Lung (tissue), 12 donors: ENCODE results near the gene RINL. TPM values are rescaled to one million over a fixed set of nuclear protein-coding genes. Genes with fewer than 3 reads are reported as not detected.
A peak's percentile ranks its signal among the peaks of the same experiment; 100 is the strongest.

Experiments
- ATAC-seq: fragments of 200-7000 bp; cut with Tn5 transposase; one replicate; pipeline ENCODE4 v1.9.1; 2020; ENCODE audit warnings: moderate number of reproducible peaks; ENCODE audit not compliant: insufficient read depth, low FRiP score
- DNase-seq, 3 donors: peaks; one replicate each; pipeline ENCODE4 v3.0.0-alpha.2; 2013 to 2017
- H3K27ac ChIP-seq, 2 donors: one replicate each; pipeline ENCODE4 v1.5.1; 2013; ENCODE audit warnings: mild to moderate bottlenecking in 2 of 2, moderate library complexity in 2 of 2, control low read depth in 1 of 2, inconsistent platforms in 1 of 2, low read depth in 1 of 2, low read length in 1 of 2
- H3K27me3 ChIP-seq, 3 donors: one replicate each; pipeline ENCODE4 v1.5.1; 2013; ENCODE audit warnings: low read length in 2 of 3; ENCODE audit not compliant: control insufficient read depth in 3 of 3, insufficient read depth in 3 of 3
- H3K36me3 ChIP-seq, 4 donors: one replicate each; pipeline ENCODE4 v1.5.1; 2013; ENCODE audit warnings: low read length in 4 of 4, mild to moderate bottlenecking in 1 of 4, moderate library complexity in 1 of 4; ENCODE audit not compliant: control insufficient read depth in 4 of 4, insufficient read depth in 4 of 4
- H3K4me1 ChIP-seq, 5 donors: one replicate each; pipeline ENCODE4 v1.5.1; 2013; ENCODE audit warnings: low read length in 5 of 5, mild to moderate bottlenecking in 2 of 5, moderate library complexity in 1 of 5; ENCODE audit not compliant: control insufficient read depth in 5 of 5, insufficient read depth in 5 of 5
- H3K4me3 ChIP-seq: one replicate; pipeline ENCODE4 v1.5.1; 2013; ENCODE audit warnings: mild to moderate bottlenecking, control low read depth, moderate library complexity
- H3K9ac ChIP-seq, 2 donors: one replicate each; pipeline ENCODE4 v1.5.1; 2013; ENCODE audit warnings: low read length in 2 of 2, control low read depth in 1 of 2; ENCODE audit not compliant: insufficient read depth in 1 of 2
- H3K9me3 ChIP-seq, 4 donors: one replicate each; pipeline ENCODE4 v1.5.1; 2013; ENCODE audit warnings: low read length in 3 of 4, mild to moderate bottlenecking in 1 of 4, moderate library complexity in 1 of 4; ENCODE audit not compliant: control insufficient read depth in 4 of 4, insufficient read depth in 3 of 4
- CTCF ChIP-seq: IDR thresholded peaks from 2 replicates; pipeline ENCODE4 v1.5.1; 2012; ENCODE audit warnings: mild to moderate bottlenecking; ENCODE audit errors: control extremely low read depth, extremely low read depth
- WGBS, 2 donors: extraction: QIAGEN DNeasy Blood & Tissue Kit; methylation state at CpG; one replicate each; pipeline ENCODE4 v1.1.7; 2013; 5-methylcytosine and 5-hydroxymethylcytosine counted together
- polyA plus RNA-seq, 2 donors: library from polyadenylated mRNA; stranded (reverse); fragments of 200-250 nt; gene quantifications; one replicate each; pipeline ENCODE4 v1.2.1, GENCODE V29; 2013
- total RNA-seq, 2 donors: library from RNA; depleted of rRNA in 1 of 2; stranded (reverse); fragments of >200 nt in 1 of 2; gene quantifications; one replicate each; pipeline ENCODE4 v1.2.1, GENCODE V29; 2014 to 2021
- donor health status: control.
- donor health status: control.
- donor health status: Bipolar disorder and iron deficiency.
- donor health status: healthy.
- donor health status: DM: yes; HTN: yes; CAD: no.

The RINL gene
- total and polyA plus RNA-seq, 4 donors, result 7.0 to 24.0 (median 15.4) TPM

DNA sequence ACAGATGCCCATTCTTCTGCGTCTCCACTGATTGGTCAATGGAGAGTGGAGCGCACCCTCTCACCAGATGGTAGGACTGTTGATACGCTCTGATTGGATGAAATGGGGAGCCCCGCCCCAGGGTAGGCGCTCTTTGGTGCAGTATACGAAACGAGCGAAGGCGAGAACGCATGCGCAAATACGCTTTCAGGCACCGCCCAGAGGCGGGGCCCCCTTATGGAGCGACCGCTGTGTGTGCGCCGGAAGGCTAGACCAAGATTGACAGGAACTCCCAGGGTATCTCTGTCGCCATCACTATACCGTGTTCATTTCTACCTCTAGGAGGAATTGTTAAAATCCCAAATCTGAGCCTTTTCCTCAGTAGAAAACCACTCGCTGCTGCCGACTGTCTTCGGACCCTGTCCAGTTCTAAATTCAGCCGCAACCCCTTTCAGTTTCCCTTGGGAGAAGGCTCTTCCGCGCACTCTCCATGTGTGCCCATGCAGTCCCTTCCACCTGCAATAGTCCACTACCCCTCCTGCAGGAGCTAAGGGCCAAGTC lies 27.6 kb downstream of the RINL start:
- WGBS, 2 donors, result 0% methylated on average over 26 of the region's 26 CpGs
- Histone ChIP-seq H3K9me3 (no peaks in the 10 kb centered on the region), H3K4me3 (peak overlapping the region; percentile 62), H3K27me3 (no peaks in the 10 kb centered on the region), H3K36me3 (peaks cover 14 to 23% (median 19%) of the 10 kb centered on the region in 4 donors), H3K4me1 (peaks cover 4 to 33% (median 9%) of the 10 kb centered on the region in 5 donors), H3K27ac (peak overlapping the region; percentile 97 to 98), H3K9ac (peak overlapping the region; percentile 82 to 98)
- no peak for TF ChIP-seq CTCF
- ATAC-seq (peak; percentile 83), DNase-seq (peak; percentile 100)

DNA sequence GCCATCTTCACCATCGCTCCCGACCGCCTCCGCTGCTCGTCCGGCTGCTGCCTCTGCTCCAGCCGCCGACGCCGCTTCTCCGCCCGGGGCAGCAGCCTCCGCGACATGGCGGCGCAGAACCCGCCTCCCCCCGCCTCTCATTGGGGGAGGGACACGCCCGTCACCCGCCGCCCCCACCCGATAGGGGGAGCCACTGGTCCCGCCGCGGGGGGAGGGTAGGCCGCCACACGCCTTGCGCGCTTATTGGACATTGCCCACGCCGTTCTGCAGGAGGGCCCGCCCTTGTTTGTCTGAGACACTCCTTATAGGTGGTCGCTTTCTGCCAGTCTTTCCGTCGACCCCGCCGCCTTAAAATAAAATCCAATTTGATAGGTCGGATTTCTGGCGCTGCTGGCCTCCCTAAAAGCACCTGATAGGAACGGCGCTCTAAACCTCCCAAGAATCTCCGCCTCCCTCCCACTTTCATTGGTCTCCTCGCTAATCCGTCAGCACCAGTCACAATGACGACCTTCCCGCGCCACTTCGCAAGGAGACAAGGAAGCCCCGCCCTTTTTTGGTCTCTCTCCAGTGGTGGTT lies 28.1 kb downstream of the RINL start, which contains the start of gene HNRNPL:
Gene HNRNPL (minus strand): TSS at position 127 of the 576 bp plus-strand sequence. CDS start 20 bp downstream, at position 107.
- peaks cover 20 to 27% (median 24%) of the 10 kb centered on the region in 4 donors for H3K36me3 ChIP-seq
- peak; percentile 83 for ATAC-seq
- H3K4me1 ChIP-seq, result peaks cover 4 to 33% (median 9%) of the 10 kb centered on the region in 5 donors
- no peaks in the 10 kb centered on the region for H3K27me3 ChIP-seq
- H3K9ac ChIP-seq, result peak within 1 kb of the TSS; percentile 82 to 98
- no peak for DNase-seq
- peak within 1 kb of the TSS; percentile 99 to 100 for H3K27ac ChIP-seq
- no peaks in the 10 kb centered on the region for H3K9me3 ChIP-seq
- TF ChIP-seq CTCF, result peak; percentile 10
- WGBS, 2 donors, result 1% methylated on average over 47 to 50 of the region's 50 CpGs
- peak within 1 kb of the TSS; percentile 85 for H3K4me3 ChIP-seq

DNA sequence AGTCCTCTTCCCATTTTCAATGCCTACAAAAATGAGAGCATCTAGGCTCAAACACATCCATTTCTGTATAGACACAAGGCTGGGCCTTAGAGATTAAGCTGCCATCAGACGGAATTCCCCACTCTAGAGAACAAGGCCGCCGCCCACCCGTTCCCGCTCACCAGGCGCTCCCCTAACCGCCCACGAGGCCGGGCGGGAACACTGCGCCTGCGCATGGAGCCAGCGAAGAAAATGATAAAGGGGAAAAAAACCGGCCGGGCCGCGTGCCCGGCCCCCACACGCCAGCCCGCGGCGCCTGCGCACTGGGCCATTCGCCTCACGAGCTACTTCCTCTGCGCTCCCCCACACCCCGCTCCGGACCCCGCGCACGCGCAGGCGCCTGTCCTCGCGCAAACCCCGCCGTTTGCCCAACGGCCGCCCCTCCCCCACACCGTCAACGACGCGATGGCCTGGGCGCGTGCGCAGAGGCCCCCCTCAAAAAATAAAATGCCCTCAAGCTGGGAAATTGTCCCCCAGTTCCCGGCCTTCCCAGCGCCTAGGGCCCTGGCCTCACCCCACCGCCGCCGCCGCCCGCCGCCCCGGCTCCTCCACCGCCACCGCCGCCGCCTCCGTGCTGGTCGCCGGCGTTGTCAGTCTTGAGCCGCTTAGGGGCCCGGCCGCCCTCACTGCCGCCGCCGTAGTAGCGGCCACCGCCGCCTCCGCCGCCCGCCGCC lies 28.8 kb downstream of the RINL start:
- Histone ChIP-seq H3K36me3 (peaks cover 26 to 31% (median 28%) of the 10 kb centered on the region in 4 donors), H3K27me3 (no peaks in the 10 kb centered on the region), H3K9ac (peak overlapping the region; percentile 72 to 76), H3K9me3 (no peaks in the 10 kb centered on the region), H3K4me1 (peaks cover 4 to 33% (median 9%) of the 10 kb centered on the region in 5 donors), H3K4me3 (peak overlapping the region; percentile 85), H3K27ac (peak overlapping the region; percentile 99 to 100)
- peak; percentile 98 to 99 (median 98) for DNase-seq
- ATAC-seq, result peak; percentile 39
- TF ChIP-seq CTCF, result no peak
- 0% methylated on average over 52 to 76 of the region's 76 CpGs for WGBS, 2 donors
